Measurements from ENCODE around the gene TRAF3IP3.

Gene TRAF3IP3

DNA sequence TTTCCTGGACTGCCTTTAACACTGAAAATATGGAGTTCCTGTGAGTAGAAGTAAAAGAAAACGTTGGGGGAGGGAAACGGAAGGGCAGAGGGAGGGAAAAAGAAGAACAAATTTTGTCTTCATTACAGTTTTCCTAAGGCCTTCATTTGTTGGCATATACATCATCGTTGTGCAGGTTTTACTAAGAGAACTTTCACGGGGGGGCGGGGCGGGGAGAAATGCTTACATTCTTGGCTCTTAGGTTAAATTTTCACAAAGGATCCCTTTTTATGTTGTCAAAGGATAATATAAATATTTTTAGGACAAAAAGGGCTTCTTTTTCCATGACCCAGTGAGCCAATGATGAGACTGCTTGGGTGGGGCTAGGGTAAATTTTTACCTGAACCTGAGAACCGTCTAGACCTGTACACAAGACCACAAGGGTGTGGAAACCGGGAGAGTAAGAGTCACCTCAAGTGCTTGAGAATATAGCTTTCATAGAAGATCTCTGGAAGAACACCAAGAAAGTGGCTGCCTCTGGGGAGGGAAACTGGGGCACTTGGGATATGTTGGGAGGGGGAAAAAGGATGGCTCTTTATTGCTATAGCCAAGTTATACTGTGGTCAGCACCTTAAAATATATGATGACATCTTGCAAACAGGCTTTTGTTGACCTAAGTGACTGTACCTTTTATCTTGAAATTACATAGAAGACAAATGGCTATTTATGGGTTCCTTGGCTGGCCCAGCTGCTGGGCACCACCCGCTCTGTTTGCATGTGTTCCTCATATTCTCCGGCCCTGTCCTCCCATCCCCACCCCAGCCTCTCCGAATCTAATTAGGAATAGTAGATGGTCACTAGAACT, 70.0 kb downstream of the TRAF3IP3 start:
- H3K4me3 ChIP-seq (ENCODE audit: control insufficient read depth, low read depth, low read length): no peak overlapping the region
- TF ChIP-seq, protein P1, sequence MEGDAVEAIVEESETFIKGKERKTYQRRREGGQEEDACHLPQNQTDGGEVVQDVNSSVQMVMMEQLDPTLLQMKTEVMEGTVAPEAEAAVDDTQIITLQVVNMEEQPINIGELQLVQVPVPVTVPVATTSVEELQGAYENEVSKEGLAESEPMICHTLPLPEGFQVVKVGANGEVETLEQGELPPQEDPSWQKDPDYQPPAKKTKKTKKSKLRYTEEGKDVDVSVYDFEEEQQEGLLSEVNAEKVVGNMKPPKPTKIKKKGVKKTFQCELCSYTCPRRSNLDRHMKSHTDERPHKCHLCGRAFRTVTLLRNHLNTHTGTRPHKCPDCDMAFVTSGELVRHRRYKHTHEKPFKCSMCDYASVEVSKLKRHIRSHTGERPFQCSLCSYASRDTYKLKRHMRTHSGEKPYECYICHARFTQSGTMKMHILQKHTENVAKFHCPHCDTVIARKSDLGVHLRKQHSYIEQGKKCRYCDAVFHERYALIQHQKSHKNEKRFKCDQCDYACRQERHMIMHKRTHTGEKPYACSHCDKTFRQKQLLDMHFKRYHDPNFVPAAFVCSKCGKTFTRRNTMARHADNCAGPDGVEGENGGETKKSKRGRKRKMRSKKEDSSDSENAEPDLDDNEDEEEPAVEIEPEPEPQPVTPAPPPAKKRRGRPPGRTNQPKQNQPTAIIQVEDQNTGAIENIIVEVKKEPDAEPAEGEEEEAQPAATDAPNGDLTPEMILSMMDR (conservative IDR thresholded peaks at IDR 0.05; ENCODE audit: control insufficient read depth, insufficient read depth, low read depth, low read length): no peak
- DNase-seq (ENCODE audit: low read depth): no peak

DNA sequence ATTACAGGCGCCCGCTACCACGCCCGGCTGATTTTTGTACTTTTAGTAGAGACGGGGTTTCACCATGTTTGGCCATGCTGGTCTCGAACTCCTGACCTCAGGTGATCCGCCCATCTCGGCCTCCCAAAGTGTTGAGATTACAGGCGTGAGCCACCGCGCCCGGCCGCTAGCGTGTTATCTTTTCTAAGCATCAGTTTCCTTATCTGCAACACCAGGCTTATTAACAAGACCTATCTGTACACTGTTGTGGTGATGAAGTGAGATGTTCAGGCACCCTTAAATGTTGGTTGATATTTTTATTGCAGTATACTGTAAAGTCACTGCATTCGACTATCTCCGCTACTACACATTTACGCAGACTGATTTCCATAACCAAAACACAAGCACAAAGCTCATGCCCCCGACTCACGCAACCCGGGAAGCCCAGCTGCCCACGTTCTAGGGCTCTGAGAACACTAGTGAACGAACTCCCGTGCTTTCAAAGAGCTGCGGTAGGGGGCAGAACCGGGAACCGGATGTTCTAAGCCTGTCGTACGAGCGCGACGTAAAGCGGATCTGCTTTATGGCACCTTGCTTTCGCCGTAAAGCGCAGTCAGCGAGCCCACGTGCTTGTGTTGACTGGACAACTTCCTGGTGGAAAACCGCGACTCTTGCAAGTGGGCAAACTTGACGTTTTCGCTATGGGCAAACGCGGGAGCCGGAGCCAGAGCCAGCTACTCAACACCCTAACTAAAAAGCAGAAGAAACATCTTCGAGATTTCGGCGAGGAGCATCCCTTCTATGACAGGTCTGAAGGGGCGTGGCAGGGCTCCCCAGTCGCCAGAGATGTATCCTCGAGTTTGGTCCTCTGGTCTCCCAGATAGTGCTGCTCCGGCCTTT, 71.8 kb downstream of the TRAF3IP3 start, which contains the start of gene UTP25:
Gene UTP25 (plus strand): TSS at position 589 of the 879 bp plus-strand sequence. CDS start 92 bp downstream, at position 681.
- H3K4me3 ChIP-seq (ENCODE audit: control insufficient read depth, low read depth, low read length): peak within 1 kb of the TSS; percentile 76
- DNase-seq (ENCODE audit: low read depth): peak; percentile 98
- TF ChIP-seq, protein P1 (conservative IDR thresholded peaks at IDR 0.05; ENCODE audit: control insufficient read depth, insufficient read depth, low read depth, low read length): peak; percentile 67

- peak; percentile 48 for DNase-seq (ENCODE audit: low read depth)
- no peak overlapping the region for H3K4me3 ChIP-seq (ENCODE audit: control insufficient read depth, low read depth, low read length)
- TF ChIP-seq, protein P1 (conservative IDR thresholded peaks at IDR 0.05; ENCODE audit: control insufficient read depth, insufficient read depth, low read depth, low read length): no peak
Measured at GRCh38 chr1:209829716-209830115, 73.9 kb downstream of the TRAF3IP3 start.

DNA sequence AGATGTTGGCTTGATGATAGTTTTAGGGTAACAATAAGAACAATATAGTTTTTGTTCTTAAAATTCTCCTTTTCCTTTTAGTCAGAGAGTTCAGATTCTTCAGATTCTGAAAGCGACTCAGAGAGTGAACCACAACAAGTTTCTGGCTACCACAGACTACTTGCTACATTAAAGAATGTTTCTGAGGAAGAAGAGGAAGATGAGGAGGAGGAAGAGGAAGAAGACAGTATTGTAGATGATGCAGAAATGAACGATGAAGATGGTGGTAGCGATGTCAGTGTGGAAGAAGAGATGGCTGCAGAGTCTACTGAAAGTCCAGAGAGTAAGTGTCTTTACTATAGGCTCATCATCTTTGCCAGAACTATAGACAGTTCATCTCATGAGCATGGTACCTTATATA, 74.9 kb downstream of the TRAF3IP3 start:
- TF ChIP-seq, protein P1 (conservative IDR thresholded peaks at IDR 0.05; ENCODE audit: control insufficient read depth, insufficient read depth, low read depth, low read length): no peak
- H3K4me3 ChIP-seq (ENCODE audit: control insufficient read depth, low read depth, low read length): no peak overlapping the region
- DNase-seq (ENCODE audit: low read depth): no peak

GRCh38 chr1:209831615-209832014, 75.8 kb downstream of the TRAF3IP3 start:
- H3K4me3 ChIP-seq (ENCODE audit: control insufficient read depth, low read depth, low read length): no peak overlapping the region
- TF ChIP-seq, protein P1 (conservative IDR thresholded peaks at IDR 0.05; ENCODE audit: control insufficient read depth, insufficient read depth, low read depth, low read length): no peak
- DNase-seq (ENCODE audit: low read depth): peak; percentile 76
